ENCODE results near the gene TRAK1.

DNA sequence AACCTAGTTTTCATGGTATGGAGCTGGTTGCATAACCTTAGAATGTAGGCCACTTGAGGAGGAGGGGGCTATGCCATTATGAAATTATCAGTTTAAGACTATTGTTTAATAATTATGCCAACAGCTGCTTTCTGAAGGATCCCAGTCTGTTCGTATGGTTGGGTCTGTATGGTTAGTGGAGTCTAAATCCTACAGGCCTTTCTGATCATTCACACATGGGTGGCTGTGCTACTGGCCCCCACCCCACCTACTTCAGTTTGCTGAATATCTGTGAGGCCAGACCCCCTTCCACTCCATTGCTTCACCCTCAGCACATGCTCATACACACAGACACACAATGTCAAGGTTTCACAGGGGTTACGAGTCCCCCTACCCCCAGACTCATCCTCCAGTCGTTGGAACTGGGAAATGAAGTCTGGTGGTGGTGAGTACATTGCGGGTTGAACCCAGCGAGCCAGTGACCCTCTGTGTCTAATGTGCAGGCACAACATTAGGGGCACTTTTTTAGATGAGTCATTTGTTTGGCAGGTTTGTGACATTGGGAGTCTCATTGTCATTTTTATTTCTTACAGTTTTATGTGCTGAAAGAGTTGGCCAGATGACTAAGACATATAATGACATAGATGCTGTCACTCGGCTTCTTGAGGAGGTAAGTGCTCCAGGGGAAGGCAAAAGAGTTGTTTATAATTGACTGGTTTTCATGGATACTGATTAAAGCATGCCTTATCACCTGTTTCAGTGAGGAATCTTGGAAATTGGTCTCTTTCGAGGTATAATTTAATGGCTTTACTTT lies 85.3 kb downstream of the TRAK1 start:
- TF ChIP-seq, protein P1, sequence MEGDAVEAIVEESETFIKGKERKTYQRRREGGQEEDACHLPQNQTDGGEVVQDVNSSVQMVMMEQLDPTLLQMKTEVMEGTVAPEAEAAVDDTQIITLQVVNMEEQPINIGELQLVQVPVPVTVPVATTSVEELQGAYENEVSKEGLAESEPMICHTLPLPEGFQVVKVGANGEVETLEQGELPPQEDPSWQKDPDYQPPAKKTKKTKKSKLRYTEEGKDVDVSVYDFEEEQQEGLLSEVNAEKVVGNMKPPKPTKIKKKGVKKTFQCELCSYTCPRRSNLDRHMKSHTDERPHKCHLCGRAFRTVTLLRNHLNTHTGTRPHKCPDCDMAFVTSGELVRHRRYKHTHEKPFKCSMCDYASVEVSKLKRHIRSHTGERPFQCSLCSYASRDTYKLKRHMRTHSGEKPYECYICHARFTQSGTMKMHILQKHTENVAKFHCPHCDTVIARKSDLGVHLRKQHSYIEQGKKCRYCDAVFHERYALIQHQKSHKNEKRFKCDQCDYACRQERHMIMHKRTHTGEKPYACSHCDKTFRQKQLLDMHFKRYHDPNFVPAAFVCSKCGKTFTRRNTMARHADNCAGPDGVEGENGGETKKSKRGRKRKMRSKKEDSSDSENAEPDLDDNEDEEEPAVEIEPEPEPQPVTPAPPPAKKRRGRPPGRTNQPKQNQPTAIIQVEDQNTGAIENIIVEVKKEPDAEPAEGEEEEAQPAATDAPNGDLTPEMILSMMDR (IDR thresholded peaks at IDR 0.05): no peak
- TF ChIP-seq EP300 (IDR thresholded peaks at IDR 0.05): no peak
- no peak for TF ChIP-seq POLR2AphosphoS5 (IDR thresholded peaks at IDR 0.05)
